Skeletal muscle cell (primary cell): ENCODE results near the gene NOL9.

ENCODE experiments used
- DNase-seq: peaks from one replicate; pipeline ENCODE4 v3.0.0-alpha.2; 2010; ENCODE audit warnings: low read depth
- H3K4me3 ChIP-seq: 2 replicates; pipeline ENCODE4 v1.5.1; 2011; ENCODE audit warnings: low read depth, mild to moderate bottlenecking, control low read depth, low read length, moderate library complexity

The NOL9 gene

GRCh38 chr1:6508154-6508815 is 46.0 kb downstream of the NOL9 start:
- no peak for DNase-seq
- H3K4me3 ChIP-seq: no peak overlapping the region

- no peak overlapping the region for H3K4me3 ChIP-seq
- no peak for DNase-seq
Measured at GRCh38 chr1:6507461-6507911, 46.8 kb downstream of the NOL9 start.

DNA sequence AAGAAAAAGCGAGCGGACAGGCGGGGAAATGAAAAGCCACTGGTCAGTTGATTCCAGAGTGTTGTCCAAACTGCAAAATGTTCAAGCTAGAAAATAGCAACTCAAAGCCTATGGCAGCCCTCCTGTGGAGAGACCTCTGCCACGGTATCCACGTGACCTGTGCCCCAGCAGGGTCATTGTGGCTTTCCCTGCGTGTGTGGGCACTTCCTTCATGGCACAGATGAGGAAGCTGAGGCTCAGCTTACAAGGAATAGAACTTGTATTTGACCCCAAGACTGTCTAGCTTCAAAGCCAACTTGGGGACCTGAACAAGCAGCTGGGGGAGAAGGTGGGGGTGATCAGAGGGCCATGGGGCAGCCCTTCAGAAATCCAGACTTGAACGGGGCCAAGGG is 47.3 kb downstream of the NOL9 start:
- no peak overlapping the region for H3K4me3 ChIP-seq
- DNase-seq: no peak

DNA sequence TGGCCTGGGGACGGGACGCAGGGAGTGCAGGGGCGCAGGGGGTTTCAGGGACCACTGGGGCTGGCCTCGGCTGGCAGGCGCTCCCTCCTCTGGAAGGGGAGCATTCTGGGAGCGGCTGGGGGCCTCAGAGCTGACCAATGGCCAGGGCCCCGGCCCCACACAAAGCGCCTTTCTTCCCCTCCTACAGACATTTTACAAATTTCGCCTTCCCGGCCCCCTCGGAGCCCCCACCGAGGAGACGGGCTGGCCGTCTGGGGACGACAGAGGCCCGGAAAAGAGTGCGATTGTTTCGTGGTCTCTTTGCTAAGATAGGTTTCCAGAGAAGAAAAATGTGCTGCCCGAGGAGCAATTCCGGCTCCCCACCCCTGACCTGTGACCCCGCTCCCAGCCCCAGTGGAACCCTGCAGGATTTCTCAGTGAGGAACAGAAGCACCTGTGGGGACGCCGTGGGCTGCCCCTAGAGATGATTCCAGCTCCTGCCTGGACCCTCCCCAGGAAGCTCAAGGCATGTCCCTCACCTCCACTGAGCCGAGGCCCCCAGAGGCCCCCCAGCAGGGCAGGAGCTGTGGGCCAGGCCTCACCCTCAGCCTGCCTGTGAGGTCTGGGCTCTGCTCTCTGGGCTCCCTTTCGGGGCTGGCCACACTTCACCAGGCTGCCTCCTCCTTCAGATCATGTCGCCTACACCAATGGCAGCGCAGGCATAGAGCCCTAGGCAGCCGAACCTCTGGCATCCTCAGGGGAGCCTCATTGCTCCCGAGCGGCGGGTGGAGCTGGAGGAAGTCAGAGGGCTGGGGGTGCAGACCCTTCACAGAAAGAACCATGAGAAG is 47.9 kb downstream of the NOL9 start:
- H3K4me3 ChIP-seq: no peak overlapping the region
- no peak for DNase-seq

DNA sequence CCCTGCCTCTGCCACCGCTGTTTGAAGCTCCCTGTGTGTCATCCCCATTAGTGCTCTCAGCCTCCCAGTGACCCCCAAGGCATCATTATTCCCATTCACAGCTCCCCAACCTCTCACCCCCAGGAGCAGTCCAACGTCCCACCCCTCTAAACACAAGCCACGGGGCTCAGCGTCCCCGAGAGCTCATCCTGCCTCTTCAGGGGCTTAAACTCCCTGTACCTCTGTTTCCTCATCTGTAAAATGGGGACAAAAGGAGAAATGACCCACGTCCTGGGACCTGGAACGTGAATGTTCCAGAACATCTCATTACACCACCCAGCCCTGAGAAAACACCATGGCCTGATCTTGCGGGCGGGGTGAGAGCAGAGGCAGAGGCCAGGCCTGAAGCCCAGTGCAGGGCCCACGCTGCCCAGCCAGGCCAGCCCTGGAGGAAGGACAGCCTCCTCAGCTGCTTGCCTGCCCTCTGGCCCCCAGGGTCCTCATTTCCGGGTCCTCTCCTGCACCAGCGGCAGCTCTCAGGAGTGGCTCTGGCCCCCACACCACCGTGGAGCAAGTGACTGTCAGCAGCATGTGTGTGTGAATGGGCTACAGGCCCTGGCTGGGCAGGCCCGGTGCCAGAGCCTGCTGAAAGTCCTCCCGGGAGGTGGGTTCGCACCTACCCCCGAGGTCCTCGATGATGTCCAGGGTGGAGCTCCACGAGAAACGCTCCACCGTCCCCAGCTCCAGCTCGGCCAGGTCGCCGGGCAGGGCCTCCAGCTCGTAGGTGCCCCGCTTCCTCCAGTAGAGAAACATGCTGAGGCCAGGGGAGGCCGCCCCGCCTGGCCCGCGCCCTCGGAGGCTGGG is 48.7 kb downstream of the NOL9 start:
- H3K4me3 ChIP-seq: no peak overlapping the region

DNA sequence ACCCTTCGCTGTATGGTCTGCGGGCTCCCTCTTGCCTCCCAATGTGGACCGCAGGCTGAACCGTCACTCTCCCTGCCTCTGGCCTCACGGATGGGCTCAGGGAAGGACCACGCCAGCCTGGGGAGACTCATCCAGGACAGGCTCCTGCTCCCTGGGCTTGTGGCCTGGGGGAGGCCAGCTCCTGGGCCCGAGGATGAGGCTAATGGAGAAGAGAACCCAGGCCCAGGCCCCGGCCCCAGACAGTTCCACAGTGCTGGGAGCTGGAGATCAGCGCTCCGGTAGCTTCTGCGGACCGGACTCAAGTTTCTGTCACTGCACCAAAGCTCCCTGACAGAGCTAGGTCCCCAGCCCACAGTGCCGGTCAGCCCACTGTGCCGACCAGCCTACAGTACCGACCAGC is 49.4 kb downstream of the NOL9 start:
- no peak for DNase-seq
- no peak overlapping the region for H3K4me3 ChIP-seq

More for the DNA sequence above, 48.7 kb downstream of the NOL9 start:
- no peak for DNase-seq

DNA sequence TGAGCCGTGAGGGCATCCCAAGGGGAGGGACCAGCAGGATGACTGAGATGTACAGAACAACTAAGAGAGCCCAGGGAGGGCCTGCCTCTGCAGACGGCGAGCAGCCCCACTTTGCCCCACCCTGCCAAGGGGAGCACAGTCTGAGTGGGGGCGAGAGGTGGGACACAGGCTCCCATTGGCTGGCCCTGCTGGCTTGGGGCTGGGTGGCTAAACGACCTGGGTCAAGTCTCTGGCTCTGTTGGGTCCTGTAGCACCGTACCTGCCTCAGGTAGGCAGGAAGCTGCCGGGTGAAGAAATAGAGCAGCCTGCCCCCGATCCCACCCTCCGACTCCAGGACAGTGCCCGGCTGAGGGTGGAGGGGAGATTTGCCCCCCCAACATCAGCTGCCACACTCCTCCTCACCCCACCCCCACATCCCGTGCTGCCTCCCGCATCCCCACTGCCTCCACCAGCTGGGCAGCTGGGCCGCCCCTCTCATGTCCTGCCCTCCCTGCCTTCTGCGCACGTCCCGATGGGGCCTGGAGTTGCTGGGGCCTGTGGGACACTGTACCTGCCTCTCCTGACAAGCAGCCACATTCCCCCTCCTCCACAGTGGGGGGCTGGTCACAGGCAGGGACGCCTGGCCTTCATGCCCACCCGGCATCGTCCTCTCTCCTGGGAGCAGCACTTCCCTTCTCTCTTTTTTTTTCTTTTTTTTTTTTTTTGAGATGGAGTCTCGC is 50.3 kb downstream of the NOL9 start:
- no peak for DNase-seq
- H3K4me3 ChIP-seq: no peak overlapping the region

DNA sequence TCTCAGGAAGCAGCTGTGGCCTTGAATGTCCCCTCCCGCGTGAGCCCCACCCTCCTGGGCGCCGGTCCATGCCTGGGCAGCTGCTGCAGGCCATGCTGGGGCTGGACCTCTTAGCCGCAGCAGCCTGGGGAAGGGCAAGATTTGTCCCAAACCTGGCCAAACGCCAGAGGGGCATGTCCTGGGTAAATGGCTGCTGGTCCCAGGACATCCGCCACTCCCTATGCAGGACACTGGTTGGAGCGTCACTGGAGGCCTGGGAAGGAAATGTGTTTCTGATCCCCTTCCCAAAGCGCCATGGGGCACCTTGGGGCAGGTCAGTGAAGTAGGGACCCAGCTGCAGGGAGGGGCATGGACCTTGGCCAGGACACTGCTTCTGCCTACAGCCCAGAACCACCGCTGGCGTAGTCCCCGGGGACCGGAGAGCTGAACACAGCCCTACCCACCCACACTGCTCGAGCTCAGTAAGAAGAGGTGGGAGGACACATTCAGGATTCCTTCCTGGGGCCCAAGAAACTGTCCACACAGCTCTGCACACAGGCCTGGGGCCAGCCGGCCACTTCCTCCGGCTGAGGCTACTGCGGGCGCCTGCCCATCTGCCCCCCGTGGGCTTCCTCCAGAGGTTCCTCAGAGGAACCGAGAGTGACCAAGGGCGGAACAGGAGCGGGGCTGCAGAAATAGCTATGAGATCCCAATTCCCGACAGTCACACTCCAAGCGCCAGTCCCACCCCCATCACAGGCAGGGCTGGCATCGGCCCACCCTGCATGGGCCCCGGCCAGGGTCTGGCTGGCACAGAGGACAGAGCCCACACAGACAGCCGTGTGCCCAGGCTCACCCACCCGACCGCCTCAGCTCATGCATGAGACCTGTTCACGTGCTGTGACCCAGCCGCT is 52.1 kb downstream of the NOL9 start:
- DNase-seq: no peak
- H3K4me3 ChIP-seq: no peak overlapping the region

DNA sequence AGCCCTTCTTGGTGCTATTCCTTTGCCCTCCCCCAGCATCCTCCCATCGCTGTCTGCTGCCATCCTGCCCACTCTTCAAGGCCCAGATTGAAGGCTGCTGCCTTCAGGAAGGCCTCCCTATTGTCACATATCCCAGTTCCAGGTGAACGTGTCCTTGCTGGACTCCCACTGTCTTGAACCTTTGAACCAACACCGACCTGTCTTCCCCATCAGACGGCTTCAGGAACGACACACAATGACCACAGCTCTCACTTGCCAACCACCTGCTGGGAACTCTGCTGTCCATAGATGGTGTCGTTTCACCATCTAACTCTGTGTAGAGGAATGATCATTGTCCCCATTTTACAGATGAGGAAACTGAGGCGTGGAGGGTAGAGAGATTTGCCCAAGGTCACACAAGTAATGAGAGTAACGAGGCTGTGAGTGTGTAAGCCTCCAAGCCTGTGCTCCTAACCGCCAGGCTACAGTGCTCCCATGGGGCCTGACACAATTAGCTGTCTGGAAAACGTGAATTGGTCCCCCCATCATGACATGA is 53.0 kb downstream of the NOL9 start:
- no peak overlapping the region for H3K4me3 ChIP-seq
- no peak for DNase-seq

GRCh38 chr1:6500544-6501278 is 53.6 kb downstream of the NOL9 start:
- no peak for DNase-seq

GRCh38 chr1:6499296-6499695 is 55.0 kb downstream of the NOL9 start:
- no peak for DNase-seq
- no peak overlapping the region for H3K4me3 ChIP-seq

More at GRCh38 chr1:6500544-6501278, 53.6 kb downstream of the NOL9 start:
- H3K4me3 ChIP-seq: no peak overlapping the region

- H3K4me3 ChIP-seq: no peak overlapping the region
- DNase-seq: no peak
Measured at GRCh38 chr1:6498576-6499111, 55.7 kb downstream of the NOL9 start.

- DNase-seq: no peak
- peak overlapping the region; percentile 65 for H3K4me3 ChIP-seq
Measured at GRCh38 chr1:6497867-6498575, 56.3 kb downstream of the NOL9 start.

DNA sequence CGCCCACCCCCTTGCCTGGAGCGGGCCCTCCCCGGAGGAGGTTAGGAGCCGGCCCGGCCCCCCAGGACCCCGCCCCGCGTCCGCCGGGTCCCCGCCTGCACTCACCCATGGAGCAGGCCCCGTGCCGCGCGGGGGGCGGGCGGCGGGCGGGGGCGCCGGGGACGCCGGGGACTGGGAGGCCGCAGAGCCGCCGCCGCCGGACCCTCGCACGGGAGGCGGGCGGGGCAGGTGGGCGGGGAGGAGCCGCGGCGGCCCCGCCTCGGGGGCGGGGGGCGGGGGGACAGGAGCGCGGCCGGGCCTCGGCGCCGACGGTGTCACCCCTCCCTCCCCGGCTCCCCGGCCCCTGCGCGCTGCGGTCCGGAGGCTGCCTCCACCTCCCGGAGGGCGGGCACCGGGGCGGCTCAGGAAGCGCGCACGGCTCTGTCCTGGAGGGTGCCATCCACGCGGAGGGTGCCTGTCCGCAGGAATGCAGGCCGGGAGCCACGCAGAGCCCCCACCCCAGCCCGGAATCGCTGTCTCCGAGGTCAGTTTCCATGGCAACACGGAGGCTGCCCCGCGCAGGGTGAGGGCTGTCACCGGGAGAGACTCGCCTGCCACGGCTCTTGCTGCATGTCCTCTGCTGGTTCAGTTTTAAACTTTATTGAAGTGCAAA is 57.0 kb downstream of the NOL9 start:
- peak overlapping the region; percentile 70 for H3K4me3 ChIP-seq
- no peak for DNase-seq

DNA sequence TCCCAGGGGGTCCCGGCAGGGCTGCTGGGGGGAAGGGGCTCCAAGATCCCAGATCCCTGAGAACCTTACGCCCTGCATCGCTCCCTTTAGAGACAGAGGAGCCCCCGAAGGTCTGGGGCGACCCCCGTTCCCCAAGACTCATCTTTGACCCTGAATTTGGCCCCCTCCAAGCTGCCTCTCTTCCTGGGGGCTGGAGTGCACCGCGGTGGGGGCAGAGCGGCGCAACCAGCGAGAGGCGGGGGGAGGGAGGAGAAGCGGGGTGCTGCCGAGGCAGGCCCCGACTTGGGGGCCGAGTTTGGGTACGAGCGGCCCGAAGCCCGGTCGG is 57.5 kb downstream of the NOL9 start:
- no peak for DNase-seq
- peak overlapping the region; percentile 70 for H3K4me3 ChIP-seq

- peak overlapping the region; percentile 70 for H3K4me3 ChIP-seq
- DNase-seq: no peak
Measured at GRCh38 chr1:6496365-6496721, 58.0 kb downstream of the NOL9 start.
